Breast epithelium (tissue), 4 donors: ENCODE results near the gene TGFBR1. TPM values are rescaled to one million over a fixed set of nuclear protein-coding genes. Genes with fewer than 3 reads are reported as not detected.

Source experiments
- DNase-seq, 2 donors: peaks; one replicate each; pipeline ENCODE4 v3.0.0-alpha.2; 2019; ENCODE audit warnings: low spot score in 2 of 2
- H3K27ac ChIP-seq, 2 donors: fragments of 200-600 bp; sonication (generic) in 1 of 2; one replicate each; pipeline ENCODE4 v1.5.1; 2016 to 2019; ENCODE audit warnings: mild to moderate bottlenecking in 1 of 2
- H3K27me3 ChIP-seq, 2 donors: fragments of 200-600 bp; sonication (generic) in 1 of 2; one replicate each; pipeline versions ENCODE4 v1.5.1 to v1.6.0; 2017 to 2019; ENCODE audit warnings: control low read depth in 1 of 2, mild to moderate bottlenecking in 1 of 2
- H3K36me3 ChIP-seq: fragments of 200-600 bp; one replicate; pipeline ENCODE4 v1.5.1; 2019
- H3K4me1 ChIP-seq, 2 donors: fragments of 200-600 bp; sonication (generic); one replicate each; pipeline ENCODE4 v1.5.1; 2016 to 2019; ENCODE audit warnings: control low read depth in 1 of 2
- H3K4me3 ChIP-seq, 3 donors: fragments of 200-600 bp; sonication (generic); 1 replicate in 2 of 3; 2 replicates in 1 of 3; pipeline ENCODE4 v1.5.1; 2016 to 2019; ENCODE audit warnings: mild to moderate bottlenecking in 3 of 3, moderate library complexity in 2 of 3
- H3K9me3 ChIP-seq, 2 donors: fragments of 200-600 bp; sonication (generic) in 1 of 2; one replicate each; pipeline ENCODE4 v1.5.1; 2016 to 2019; ENCODE audit warnings: control low read depth in 1 of 2
- CTCF ChIP-seq, 3 donors: fragments of 450-650 bp; IDR thresholded peaks; one replicate each; pipeline ENCODE4 v1.5.1; 2016 to 2017; ENCODE audit warnings: antibody characterized with exemption in 3 of 3, mild to moderate bottlenecking in 3 of 3, moderate library complexity in 3 of 3
- POLR2A ChIP-seq: fragments of 450-650 bp; IDR thresholded peaks from one replicate; pipeline ENCODE4 v1.6.1; 2016; ENCODE audit warnings: antibody characterized with exemption, mild to moderate bottlenecking, moderate library complexity
- POLR2AphosphoS5 ChIP-seq, 3 donors: sonication (generic); formaldehyde crosslinking; IDR thresholded peaks; one replicate each; pipeline ENCODE4 v1.6.1; 2017; ENCODE audit warnings: antibody characterized with exemption in 3 of 3
- intact Hi-C: fragments of 100-400 bp; cut with DNase I; formaldehyde crosslinking; loops from one replicate; pipeline ENCODE4 v1.15.1; 2023; ENCODE audit warnings: low total_unique reads
- total RNA-seq, 3 donors: library from RNA; depleted of rRNA; stranded (reverse); fragments of >200 nt; gene quantifications; one replicate each; pipeline ENCODE4 v1.1.0, GENCODE V29; 2016

The TGFBR1 gene
- total RNA-seq, 3 donors from 2014 or later: 33.1 to 35.4 (median 34.5) TPM

GRCh38 chr9:99142275-99142674 lies 37.4 kb downstream of the TGFBR1 start:
- peaks cover 4% of the 10 kb centered on the region for H3K36me3 ChIP-seq
- H3K27me3 ChIP-seq: no peaks in the 10 kb centered on the region
- no peak overlapping the region for H3K27ac ChIP-seq
- no peak overlapping the region for H3K4me3 ChIP-seq
- no peak for DNase-seq
- intact Hi-C loops: no loop called here
- no peaks in the 10 kb centered on the region for H3K4me1 ChIP-seq
- H3K9me3 ChIP-seq: no peaks in the 10 kb centered on the region
- no peak for TF ChIP-seq POLR2A
- no peak for TF ChIP-seq CTCF (IDR thresholded peaks at IDR 0.05)
- no peak for TF ChIP-seq POLR2AphosphoS5 (IDR thresholded peaks at IDR 0.05)

GRCh38 chr9:99143655-99144054 lies 38.7 kb downstream of the TGFBR1 start:
- Histone ChIP-seq H3K4me3 (no peak overlapping the region), H3K4me1 (no peaks in the 10 kb centered on the region), H3K27ac (no peak overlapping the region), H3K36me3 (peaks cover 4% of the 10 kb centered on the region), H3K9me3 (no peaks in the 10 kb centered on the region), H3K27me3 (no peaks in the 10 kb centered on the region)
- TF ChIP-seq POLR2A (no peak), POLR2AphosphoS5 (IDR thresholded peaks at IDR 0.05) (no peak), CTCF (IDR thresholded peaks at IDR 0.05) (no peak)
- no peak for DNase-seq
- intact Hi-C loops: no loop called here

- Histone ChIP-seq H3K9me3 (no peaks in the 10 kb centered on the region), H3K27ac (no peak overlapping the region), H3K4me3 (no peak overlapping the region), H3K36me3 (peaks cover 4% of the 10 kb centered on the region), H3K27me3 (no peaks in the 10 kb centered on the region), H3K4me1 (no peaks in the 10 kb centered on the region)
- no peak for TF ChIP-seq POLR2AphosphoS5 (IDR thresholded peaks at IDR 0.05)
- TF ChIP-seq POLR2A: no peak
- intact Hi-C loops: no loop called here
- DNase-seq: no peak
Measured at GRCh38 chr9:99144966-99145365, 40.1 kb downstream of the TGFBR1 start.

GRCh38 chr9:99146574-99146973 lies 41.7 kb downstream of the TGFBR1 start:
- intact Hi-C loops: no loop called here
- no peak for DNase-seq
- H3K4me1 ChIP-seq: no peaks in the 10 kb centered on the region
- no peak overlapping the region for H3K27ac ChIP-seq
- TF ChIP-seq POLR2AphosphoS5 (IDR thresholded peaks at IDR 0.05): no peak
- no peak for TF ChIP-seq POLR2A
- no peak for TF ChIP-seq CTCF (IDR thresholded peaks at IDR 0.05)
- H3K4me3 ChIP-seq: no peak overlapping the region
- H3K36me3 ChIP-seq: peaks cover 4% of the 10 kb centered on the region
- no peaks in the 10 kb centered on the region for H3K27me3 ChIP-seq
- H3K9me3 ChIP-seq: no peaks in the 10 kb centered on the region

- TF ChIP-seq POLR2A (no peak), CTCF (IDR thresholded peaks at IDR 0.05) (no peak), POLR2AphosphoS5 (IDR thresholded peaks at IDR 0.05) (no peak)
- Histone ChIP-seq H3K36me3 (peaks cover 4% of the 10 kb centered on the region), H3K4me1 (no peaks in the 10 kb centered on the region), H3K27me3 (no peaks in the 10 kb centered on the region), H3K27ac (no peak overlapping the region), H3K4me3 (no peak overlapping the region), H3K9me3 (no peaks in the 10 kb centered on the region)
- no peak for DNase-seq
- intact Hi-C loops: no loop called here
Measured at GRCh38 chr9:99147177-99147576, 42.3 kb downstream of the TGFBR1 start.
